ENCODE data around the gene NEMP2.

The NEMP2 gene, protein sequence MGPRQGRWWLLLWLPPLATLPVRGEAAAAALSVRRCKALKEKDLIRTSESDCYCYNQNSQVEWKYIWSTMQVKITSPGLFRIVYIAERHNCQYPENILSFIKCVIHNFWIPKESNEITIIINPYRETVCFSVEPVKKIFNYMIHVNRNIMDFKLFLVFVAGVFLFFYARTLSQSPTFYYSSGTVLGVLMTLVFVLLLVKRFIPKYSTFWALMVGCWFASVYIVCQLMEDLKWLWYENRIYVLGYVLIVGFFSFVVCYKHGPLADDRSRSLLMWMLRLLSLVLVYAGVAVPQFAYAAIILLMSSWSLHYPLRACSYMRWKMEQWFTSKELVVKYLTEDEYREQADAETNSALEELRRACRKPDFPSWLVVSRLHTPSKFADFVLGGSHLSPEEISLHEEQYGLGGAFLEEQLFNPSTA

GRCh38 chr2:190534310-190535120, at the start of gene NEMP2:
NEMP2 (minus strand) TSS chr2:190534722; CDS start chr2:190534655, 67 bp downstream.
- Histone ChIP-seq H3K27me3 (replicated peaks; ENCODE audit: insufficient read depth, low read length) (no peaks in the 10 kb centered on the region), H3K9ac (ENCODE audit: low read length) (peak within 1 kb of the TSS; percentile 91), H3K4me3 (ENCODE audit: low read length) (peak within 1 kb of the TSS; percentile 81), H3K27ac (ENCODE audit: low read length) (peak within 1 kb of the TSS; percentile 83), H4K20me1 (ENCODE audit: insufficient read depth, low read length) (no peaks in the 10 kb centered on the region), H2AFZ (ENCODE audit: low read length) (peak within 1 kb of the TSS; percentile 90), H3K4me2 (ENCODE audit: low read depth, low read length) (peak within 1 kb of the TSS; percentile 97), H3K4me1 (ENCODE audit: low read length) (peaks cover 13% of the 10 kb centered on the region), H3F3A (ENCODE audit: insufficient read depth, low read length) (peaks cover 13% of the 10 kb centered on the region; the same call in 1 of the 2 replicates), H3K9me3 (replicated peaks; ENCODE audit: insufficient read depth, low read length) (no peaks in the 10 kb centered on the region), H3K36me3 (replicated peaks; ENCODE audit: insufficient read depth, low read length) (no peaks in the 10 kb centered on the region), H3K9me2 (replicated peaks; ENCODE audit: insufficient read depth, low read length) (no peaks in the 10 kb centered on the region), H3K79me2 (ENCODE audit: low read length) (peaks cover 5% of the 10 kb centered on the region; the same call in 1 of the 2 replicates)
- TF ChIP-seq EZH2phosphoT487 (IDR thresholded peaks at IDR 0.05; ENCODE audit: low read length) = no peak
- TF ChIP-seq, protein P1, sequence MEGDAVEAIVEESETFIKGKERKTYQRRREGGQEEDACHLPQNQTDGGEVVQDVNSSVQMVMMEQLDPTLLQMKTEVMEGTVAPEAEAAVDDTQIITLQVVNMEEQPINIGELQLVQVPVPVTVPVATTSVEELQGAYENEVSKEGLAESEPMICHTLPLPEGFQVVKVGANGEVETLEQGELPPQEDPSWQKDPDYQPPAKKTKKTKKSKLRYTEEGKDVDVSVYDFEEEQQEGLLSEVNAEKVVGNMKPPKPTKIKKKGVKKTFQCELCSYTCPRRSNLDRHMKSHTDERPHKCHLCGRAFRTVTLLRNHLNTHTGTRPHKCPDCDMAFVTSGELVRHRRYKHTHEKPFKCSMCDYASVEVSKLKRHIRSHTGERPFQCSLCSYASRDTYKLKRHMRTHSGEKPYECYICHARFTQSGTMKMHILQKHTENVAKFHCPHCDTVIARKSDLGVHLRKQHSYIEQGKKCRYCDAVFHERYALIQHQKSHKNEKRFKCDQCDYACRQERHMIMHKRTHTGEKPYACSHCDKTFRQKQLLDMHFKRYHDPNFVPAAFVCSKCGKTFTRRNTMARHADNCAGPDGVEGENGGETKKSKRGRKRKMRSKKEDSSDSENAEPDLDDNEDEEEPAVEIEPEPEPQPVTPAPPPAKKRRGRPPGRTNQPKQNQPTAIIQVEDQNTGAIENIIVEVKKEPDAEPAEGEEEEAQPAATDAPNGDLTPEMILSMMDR (IDR thresholded peaks at IDR 0.05; ENCODE audit: low read length) = no peak
- no peak for TF ChIP-seq EZH2 (optimal IDR thresholded peaks at IDR 0.05; ENCODE audit: low read depth, low read length)
- peak; percentile 79 for DNase-seq

DNA sequence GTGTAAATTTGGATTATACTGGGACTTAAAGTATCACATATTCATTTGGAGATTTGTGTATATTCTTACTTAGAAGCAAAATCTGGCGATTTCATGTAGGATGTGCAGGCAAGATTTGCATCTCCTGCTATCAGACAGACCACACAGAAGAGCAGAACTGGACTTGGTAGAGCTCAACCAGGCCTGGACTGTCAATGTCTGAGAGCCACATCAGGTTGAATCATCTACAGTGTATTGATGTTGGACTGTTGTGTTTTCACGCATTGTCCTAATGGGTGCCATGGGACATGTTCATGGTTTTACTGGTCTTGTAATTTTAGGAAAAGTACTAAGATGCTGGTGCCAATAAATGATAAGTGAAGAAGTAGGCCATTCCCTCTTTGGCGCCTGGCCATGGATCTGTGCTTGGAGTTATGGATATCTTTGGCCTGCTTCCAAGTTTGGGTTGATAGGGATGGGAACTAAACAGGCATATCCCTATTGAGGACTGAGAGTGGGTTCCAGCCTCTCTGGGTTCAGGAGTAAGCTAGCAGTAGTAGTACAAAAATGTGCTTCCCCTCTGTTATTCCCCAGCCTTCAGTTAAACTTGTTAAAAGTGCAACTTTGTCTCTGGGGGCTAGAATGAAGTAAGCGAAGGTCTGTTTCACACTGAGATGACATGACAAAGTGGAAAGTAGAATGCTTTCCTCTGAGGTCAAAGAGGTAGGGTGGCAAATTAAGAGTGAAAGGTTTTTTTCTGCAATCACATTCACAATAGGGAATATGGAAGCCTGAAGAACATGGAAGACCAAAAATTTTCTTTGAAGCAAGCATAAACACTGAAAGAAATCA, 49.2 kb upstream of the NEMP2 start:
- Histone ChIP-seq H3K9me3 (replicated peaks; ENCODE audit: insufficient read depth, low read length) (no peaks in the 10 kb centered on the region), H3K4me3 (ENCODE audit: low read length) (no peak overlapping the region), H3K9ac (ENCODE audit: low read length) (no peak overlapping the region), H3K36me3 (replicated peaks; ENCODE audit: insufficient read depth, low read length) (no peaks in the 10 kb centered on the region), H3K79me2 (ENCODE audit: low read length) (no peaks in the 10 kb centered on the region), H3K27me3 (replicated peaks; ENCODE audit: insufficient read depth, low read length) (no peaks in the 10 kb centered on the region), H3F3A (ENCODE audit: insufficient read depth, low read length) (no peaks in the 10 kb centered on the region), H4K20me1 (ENCODE audit: insufficient read depth, low read length) (no peaks in the 10 kb centered on the region), H3K27ac (ENCODE audit: low read length) (no peak overlapping the region), H3K4me1 (ENCODE audit: low read length) (no peaks in the 10 kb centered on the region), H3K9me2 (replicated peaks; ENCODE audit: insufficient read depth, low read length) (no peaks in the 10 kb centered on the region), H3K4me2 (ENCODE audit: low read depth, low read length) (no peak overlapping the region), H2AFZ (ENCODE audit: low read length) (no peak overlapping the region)
- no peak for DNase-seq
- TF ChIP-seq EZH2phosphoT487 (IDR thresholded peaks at IDR 0.05; ENCODE audit: low read length) = no peak
- TF ChIP-seq, protein P1 (IDR thresholded peaks at IDR 0.05; ENCODE audit: low read length) = no peak
- TF ChIP-seq EZH2 (optimal IDR thresholded peaks at IDR 0.05; ENCODE audit: low read depth, low read length) = no peak

DNA sequence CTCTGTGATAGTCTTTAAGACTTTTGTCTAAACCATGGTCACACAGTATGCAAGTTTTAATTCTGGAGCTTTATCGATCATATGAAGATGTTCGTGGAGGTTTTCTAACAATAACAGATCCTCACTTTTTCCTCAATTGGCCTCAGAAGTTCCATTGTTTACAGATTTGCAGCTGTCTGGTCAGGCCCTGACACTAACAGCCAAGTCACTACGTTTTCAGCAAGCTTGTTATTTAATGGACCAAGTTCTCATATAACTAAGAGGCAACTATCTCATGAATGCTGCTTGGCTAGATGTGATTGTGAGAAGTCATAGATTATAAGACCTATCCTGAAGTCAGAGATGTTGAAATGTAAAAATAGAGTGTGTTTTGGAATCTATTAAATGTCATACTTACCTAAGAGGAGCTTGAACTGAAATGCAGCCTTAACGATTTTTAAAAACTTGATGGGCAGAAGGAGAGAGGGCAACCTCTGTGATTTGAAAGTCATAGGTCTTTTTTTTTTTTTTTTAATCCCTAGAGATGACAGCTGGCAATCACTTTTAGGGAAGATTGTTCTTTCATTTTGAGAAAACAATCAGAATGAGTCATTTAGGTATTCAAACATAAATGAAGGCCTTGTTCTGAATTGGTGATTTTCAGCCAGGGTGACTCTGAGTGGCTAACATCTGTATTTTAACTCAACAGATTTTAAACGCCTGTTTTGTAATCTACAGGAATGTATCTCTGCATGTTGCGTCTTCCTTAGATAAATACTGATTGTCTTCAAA, 48.4 kb upstream of the NEMP2 start:
- Histone ChIP-seq H2AFZ (ENCODE audit: low read length) (no peak overlapping the region), H3K4me2 (ENCODE audit: low read depth, low read length) (no peak overlapping the region), H3F3A (ENCODE audit: insufficient read depth, low read length) (no peaks in the 10 kb centered on the region), H3K27ac (ENCODE audit: low read length) (no peak overlapping the region), H3K27me3 (replicated peaks; ENCODE audit: insufficient read depth, low read length) (no peaks in the 10 kb centered on the region), H3K9me3 (replicated peaks; ENCODE audit: insufficient read depth, low read length) (no peaks in the 10 kb centered on the region), H3K9ac (ENCODE audit: low read length) (no peak overlapping the region), H3K4me1 (ENCODE audit: low read length) (no peaks in the 10 kb centered on the region), H3K4me3 (ENCODE audit: low read length) (no peak overlapping the region), H3K36me3 (replicated peaks; ENCODE audit: insufficient read depth, low read length) (no peaks in the 10 kb centered on the region), H3K79me2 (ENCODE audit: low read length) (no peaks in the 10 kb centered on the region), H4K20me1 (ENCODE audit: insufficient read depth, low read length) (no peaks in the 10 kb centered on the region), H3K9me2 (replicated peaks; ENCODE audit: insufficient read depth, low read length) (no peaks in the 10 kb centered on the region)
- TF ChIP-seq EZH2 (optimal IDR thresholded peaks at IDR 0.05; ENCODE audit: low read depth, low read length) = no peak
- TF ChIP-seq, protein P1 (IDR thresholded peaks at IDR 0.05; ENCODE audit: low read length) = no peak
- TF ChIP-seq EZH2phosphoT487 (IDR thresholded peaks at IDR 0.05; ENCODE audit: low read length) = no peak
- DNase-seq = no peak
